GM15510 (cell line): ENCODE data around the gene USP10.

Source experiments
- POLR2A ChIP-seq: IDR thresholded peaks from 3 replicates; pipeline ENCODE4 v1.6.1; 2011; ENCODE audit warnings: borderline replicate concordance; ENCODE audit not compliant: insufficient read length; ENCODE audit errors: extremely low read depth

Gene USP10

DNA sequence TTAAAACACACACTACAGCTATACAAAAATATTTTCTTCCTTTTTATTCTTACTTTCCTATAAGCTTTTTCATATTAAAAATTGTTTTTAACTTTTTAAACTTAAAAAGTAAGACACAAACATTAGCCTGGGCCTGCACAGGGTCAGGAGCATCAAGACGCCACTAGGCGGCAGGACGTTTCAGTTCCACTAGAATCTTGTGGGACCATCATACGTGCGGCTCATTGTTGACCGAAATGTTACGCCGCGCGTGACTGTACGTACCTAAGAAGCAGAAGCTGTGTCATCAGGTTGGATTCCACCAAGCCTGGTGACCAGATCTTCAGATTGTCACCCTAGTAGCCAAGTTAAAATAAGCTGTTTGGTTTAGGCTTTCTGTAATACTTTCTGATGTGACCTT lies 47.1 kb downstream of the USP10 start:
- TF ChIP-seq POLR2A = no peak

DNA sequence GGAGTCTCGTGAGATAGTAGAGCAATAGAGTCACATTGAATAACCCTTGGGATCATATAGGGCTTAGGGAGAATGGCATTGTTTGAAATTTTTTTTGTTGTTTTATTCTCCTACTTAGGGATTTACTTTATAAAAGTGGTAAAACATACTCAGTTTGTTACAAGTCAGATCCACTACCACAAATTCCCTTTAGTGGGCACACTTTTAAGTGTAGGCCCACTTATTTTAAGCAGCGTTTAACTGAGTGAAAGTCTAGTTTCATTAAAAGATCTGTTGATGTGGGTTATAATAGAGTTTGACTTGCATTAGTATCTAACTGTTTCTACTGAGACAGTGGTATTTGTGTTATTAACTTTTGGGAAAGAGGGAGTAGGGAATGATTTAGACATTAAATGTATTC lies 49.3 kb downstream of the USP10 start:
- no peak for TF ChIP-seq POLR2A

DNA sequence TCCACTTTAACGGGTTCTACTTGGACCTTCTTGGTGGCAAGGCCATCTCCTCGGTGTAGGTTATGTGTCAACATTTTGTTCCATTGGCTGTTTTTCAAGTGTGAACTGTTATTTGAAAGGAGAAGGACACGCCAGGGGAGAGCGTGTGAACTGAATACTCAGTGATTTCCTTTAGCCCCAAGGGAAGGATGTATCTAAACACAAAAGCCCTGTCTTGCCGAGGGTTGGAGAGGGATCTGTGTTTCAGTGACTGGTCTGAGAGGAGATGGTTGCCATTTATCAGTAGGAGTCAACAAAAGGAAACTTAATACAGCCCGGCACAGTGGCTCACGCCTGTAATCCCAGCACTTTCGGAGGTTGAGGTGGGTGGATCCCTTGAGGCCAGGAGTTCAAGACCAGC lies 50.0 kb downstream of the USP10 start:
- TF ChIP-seq POLR2A = no peak

DNA sequence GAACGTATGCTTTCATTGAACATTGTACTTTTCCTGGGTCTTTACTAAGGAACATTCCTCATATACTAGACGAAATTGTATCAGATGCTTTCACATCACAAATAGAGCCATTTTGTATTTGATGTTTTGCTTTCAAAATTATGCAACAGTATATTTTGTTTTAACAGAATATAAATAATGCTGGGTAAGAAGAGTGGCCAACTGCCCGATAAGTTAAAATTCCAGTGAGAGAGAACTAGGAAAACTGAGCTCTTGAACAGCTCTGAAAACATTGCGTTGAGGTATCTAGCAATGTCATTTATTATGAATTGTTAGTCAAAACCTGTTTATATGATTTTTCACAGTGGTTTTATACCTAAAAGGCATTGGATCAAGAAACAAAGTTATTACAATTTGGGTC lies 50.8 kb downstream of the USP10 start:
- TF ChIP-seq POLR2A = no peak

DNA sequence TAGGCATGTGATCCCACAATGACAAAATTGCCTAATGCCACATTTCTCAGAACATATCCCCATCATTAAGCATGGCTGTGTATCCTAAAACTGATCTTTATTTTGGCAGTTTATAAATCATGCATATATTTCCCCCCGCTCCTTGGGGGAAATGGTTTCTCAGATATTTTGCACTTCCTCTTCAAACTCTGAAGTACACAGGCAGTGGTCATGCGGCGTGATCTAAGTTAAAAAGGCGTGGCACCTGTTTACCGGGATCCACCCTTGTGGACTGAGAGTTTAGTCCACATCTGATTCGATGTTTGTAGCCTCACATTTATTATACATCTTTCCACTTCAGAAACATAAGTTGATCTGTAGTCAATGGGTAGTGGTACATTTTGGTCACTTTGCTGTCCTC lies 51.4 kb downstream of the USP10 start:
- no peak for TF ChIP-seq POLR2A

DNA sequence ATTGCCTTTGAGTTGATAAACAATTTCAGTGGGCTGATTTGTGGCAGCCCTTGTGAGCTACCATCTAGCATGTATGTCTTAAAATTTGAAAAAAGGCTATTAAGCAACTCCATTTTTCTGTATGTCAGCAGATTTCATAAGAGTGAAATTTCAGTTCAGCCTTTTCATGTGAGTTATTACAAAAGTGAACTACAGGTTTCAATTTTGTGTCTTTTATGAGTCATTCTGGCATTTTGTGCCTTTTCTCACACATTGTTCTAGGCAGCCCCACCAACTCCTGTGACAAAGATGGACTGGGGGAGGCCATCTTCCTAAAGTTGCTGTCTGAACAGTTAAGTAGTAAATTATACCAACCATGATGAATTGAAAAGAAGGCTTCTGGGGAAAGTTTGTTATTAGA lies 52.1 kb downstream of the USP10 start:
- no peak for TF ChIP-seq POLR2A

DNA sequence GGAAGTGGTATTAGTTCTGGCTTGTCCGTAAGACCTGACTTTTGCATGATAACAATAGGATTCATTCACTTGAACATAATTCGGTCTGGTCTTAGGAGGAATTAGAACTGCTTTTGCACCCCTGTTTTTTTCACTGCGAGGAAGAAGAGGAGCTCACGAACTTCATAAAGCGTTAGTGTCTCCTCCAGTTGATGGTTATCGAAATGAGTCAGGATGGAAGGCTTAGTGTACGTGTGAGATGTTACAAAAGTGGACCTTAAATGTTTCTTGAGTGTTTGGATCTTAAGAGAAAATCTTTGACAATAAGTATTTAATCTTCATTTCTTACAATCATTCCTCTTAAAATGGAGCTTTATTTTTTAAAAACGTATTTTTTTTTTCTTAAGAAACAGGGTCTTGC lies 52.8 kb downstream of the USP10 start:
- TF ChIP-seq POLR2A = no peak

DNA sequence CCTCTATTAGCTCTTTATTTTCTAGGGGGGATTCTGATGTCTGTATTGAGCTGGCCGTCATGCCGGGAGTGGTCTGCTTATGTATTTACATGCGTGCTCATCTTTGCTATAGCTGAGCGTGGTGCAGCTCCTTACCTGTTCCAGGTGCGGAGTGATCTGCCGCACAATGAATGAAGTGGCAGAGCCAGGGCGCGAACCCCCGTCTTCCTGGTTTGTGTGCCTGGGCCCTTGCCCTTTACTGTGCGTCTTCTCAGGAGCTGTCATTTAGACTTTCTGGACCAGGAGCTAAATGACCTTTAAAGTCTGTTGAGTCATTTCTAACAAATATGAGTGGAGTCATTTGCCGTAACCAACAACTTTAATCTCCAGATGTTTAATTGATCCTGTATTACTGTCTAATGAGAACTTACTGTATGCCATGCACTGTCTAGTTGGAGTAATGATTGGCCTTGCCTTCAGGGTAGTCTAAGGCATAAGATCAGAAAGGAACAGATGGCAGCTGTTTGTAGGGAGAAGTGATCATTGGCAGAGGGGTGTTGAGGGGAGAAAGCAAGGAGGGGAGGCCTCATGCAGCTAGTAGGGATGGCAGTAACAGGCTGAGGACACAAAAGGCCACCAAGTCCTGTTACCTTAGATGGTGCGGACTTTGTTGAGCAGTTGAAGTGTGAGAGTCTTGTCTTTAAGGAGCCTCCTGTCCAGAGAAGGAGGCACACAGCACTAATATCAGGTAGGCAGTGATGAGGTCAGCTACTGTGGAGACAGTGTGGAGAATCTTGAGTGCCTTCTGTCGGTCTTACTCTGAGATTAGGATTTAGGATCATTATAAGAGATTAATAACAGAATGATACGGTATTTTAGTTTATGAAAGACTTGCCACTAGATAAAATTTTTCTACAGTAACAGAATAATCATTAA lies 53.9 kb downstream of the USP10 start:
- no peak for TF ChIP-seq POLR2A

DNA sequence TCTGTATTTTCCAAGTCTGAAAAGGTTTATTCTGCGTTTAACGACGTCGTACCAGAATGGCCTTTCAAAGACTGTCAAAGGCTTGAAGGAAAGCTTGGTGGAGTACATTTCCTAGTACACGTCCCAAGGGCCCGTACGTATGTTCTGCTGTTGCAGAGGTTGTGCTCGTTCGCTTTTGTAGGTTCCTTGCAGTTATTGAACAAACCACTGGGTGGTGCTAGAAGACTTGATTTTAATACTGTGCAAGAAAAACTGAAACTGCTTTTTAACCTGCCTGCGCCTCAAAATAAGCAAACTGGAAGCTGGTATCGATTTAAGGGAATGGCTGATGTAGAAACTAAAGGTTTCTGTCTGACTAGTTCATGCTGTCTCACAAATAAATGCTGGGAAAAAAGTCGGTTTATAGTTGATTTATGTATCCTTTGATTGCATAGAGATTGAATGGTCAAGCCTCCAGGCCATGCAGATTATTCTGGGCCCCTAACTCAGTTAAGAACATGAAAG lies 54.6 kb downstream of the USP10 start:
- TF ChIP-seq POLR2A = no peak

DNA sequence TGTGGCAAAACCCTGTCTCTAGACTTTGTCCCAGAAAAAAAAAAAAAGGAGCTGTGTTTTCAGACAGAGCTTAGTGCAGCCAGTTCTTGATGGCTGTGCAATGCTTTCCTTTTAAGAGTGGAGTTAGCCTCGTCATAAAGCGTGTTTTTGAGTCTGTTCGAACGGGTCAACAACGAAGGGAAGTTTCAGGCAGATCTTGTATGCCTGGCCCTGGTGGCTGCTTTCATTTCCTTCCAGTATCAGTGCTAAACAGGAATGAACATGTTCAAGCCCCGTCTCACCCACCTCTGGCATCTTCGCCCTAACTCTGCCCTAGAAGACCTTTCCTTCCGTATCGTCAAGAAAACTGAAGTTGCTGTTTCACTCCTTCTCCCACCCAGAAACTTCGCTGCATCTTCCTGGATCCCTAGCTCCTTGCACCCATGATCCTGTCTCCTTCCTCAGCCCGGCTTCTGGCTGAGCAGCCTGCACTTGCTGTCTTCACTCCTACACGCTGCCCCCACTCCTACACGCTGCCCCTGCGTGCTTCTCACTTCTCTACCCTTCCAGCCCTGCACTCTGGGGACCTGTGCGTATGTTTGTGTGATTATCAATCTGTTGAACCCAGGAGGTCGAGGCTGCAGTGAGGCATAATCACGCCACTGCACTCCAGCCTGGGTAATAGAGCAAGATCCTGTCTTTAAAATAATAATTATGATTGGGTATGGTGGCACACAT lies 55.3 kb downstream of the USP10 start:
- TF ChIP-seq POLR2A = no peak

DNA sequence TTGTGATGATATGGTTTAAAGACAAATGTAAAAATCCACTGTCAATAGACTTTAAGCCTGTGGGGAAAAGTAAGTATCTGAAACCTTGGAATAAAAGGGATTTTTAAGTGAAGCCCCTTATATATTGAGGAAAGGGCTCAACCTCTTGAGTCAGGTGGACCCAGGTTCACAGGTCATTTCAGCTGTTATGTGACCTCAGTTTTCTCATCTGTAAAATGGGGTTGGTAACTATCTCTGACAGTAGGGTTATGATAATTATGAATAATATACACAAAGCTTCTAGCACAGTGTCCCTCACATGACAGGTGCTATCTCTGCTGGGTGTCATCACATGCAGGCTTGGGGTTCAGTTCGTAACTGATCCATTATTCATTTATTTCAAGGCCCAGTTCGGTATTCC lies 57.0 kb downstream of the USP10 start:
- TF ChIP-seq POLR2A = no peak

DNA sequence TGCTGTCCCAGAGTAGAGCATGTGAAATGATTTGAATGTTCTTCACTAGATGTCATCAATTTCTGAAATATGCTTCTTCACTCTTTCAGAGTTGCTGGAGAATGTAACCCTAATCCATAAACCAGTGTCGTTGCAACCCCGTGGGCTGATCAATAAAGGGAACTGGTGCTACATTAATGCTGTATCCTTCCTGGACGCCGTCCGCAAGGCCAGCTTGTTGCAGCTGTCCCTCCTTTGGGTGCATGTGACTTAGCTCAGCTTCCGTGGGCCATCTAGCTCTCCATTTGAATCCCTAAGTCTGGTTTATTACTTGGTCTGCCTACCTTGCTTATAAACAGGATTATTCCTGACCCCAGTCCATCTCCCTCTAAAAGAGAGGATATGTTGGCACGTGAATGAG lies 58.8 kb downstream of the USP10 start:
- TF ChIP-seq POLR2A = no peak

DNA sequence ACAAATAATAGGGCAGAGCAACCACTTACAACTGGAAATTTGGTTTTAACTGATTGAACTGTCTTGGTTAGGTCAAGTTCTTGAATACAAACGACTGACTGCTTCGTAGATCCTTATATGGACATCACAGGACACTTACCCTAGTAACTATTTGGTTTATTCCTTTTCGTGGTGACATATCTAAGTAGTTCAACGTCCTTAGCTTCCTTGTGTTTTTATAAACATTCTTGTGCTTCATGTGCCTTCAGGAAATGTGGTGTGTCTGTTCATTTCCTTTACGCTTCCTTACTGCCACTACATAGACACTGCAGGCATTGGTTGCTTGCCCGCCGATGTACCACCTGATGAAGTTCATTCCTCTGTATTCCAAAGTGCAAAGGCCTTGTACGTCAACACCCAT lies 59.3 kb downstream of the USP10 start:
- TF ChIP-seq POLR2A = no peak

DNA sequence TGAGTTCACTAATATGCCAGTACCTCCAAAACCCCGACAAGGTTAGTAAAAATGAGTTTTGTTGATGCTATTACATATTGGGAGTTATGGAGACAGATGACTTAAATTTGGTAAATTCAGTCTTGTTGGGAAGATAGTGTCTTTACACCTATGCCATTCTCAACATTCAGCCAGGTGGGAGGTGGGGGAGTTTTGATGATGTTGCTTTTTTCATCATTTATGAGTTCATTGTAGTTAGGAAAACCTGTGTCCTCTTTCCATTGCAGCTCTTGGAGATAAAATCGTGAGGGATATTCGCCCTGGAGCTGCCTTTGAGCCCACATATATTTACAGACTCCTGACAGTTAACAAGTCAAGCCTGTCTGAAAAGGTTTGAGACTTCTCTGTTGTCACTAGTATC lies 60.1 kb downstream of the USP10 start:
- TF ChIP-seq POLR2A = no peak

DNA sequence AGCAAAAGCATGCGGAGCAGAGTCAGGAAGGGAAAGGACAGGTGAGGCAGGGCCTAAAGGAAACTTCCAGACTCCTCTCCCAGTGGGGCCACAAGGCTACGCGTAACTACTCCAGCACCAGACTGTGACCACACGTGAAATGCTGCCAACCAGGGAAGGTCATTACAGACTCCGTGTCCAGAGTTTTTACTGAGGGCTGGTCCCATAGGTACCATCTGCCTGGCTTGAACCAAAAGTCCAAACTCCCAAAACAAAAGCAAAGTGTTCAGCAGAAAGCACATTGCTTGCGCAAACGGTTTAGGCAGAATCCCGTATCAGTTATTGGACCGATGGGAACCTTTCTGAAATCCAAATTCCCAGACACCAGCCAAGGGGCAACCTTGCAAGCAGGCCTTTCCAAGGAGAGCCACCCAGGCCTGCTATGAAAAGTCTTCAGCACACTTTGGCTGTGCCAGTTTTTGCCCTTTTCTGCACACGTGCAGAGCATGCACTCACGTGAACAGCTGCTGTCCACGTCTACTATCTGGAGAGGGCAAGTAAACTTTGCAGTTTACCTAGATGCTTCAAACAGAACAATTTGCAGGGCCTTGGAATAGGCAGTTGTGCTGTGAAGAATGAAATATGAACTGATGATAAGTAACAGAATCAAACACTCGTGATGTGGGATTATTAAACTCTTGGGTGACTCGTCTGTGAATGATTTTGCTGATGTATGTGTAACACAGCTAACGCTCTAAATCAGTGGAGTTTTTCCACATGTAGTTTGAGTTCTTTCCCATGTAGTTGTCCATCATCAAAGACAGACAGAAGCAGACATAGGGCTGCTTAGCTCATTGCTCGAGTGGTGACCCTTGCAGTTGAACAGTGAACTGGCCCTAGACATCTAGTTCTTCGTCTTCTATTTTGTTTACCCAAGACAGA lies 61.9 kb downstream of the USP10 start:
- TF ChIP-seq POLR2A = no peak
